Breast epithelium (tissue), 3 donors: ENCODE results near the gene ANTXRL.

Experiments
- POLR2A ChIP-seq: fragments of 450-650 bp; IDR thresholded peaks from one replicate; pipeline ENCODE4 v1.6.1; 2016; ENCODE audit warnings: antibody characterized with exemption, mild to moderate bottlenecking, moderate library complexity
- TF ChIP-seq, protein P1 (sequence below), 3 donors: fragments of 450-650 bp; IDR thresholded peaks; one replicate each; pipeline ENCODE4 v1.5.1; 2016 to 2017; ENCODE audit warnings: antibody characterized with exemption in 3 of 3, mild to moderate bottlenecking in 3 of 3, moderate library complexity in 3 of 3

GRCh38 chr10:46277840-46278239 lies 9.0 kb upstream of the ANTXRL start:
- TF ChIP-seq POLR2A = no peak
- TF ChIP-seq, protein P1, sequence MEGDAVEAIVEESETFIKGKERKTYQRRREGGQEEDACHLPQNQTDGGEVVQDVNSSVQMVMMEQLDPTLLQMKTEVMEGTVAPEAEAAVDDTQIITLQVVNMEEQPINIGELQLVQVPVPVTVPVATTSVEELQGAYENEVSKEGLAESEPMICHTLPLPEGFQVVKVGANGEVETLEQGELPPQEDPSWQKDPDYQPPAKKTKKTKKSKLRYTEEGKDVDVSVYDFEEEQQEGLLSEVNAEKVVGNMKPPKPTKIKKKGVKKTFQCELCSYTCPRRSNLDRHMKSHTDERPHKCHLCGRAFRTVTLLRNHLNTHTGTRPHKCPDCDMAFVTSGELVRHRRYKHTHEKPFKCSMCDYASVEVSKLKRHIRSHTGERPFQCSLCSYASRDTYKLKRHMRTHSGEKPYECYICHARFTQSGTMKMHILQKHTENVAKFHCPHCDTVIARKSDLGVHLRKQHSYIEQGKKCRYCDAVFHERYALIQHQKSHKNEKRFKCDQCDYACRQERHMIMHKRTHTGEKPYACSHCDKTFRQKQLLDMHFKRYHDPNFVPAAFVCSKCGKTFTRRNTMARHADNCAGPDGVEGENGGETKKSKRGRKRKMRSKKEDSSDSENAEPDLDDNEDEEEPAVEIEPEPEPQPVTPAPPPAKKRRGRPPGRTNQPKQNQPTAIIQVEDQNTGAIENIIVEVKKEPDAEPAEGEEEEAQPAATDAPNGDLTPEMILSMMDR (IDR thresholded peaks at IDR 0.05) = no peak
